ENCODE measurements around the gene UPK2. TPM values are rescaled to one million over a fixed set of nuclear protein-coding genes. Genes with fewer than 3 reads are reported as not detected.

The UPK2 gene
- total RNA-seq, 1 experiment from 2014 or later: not detected

DNA sequence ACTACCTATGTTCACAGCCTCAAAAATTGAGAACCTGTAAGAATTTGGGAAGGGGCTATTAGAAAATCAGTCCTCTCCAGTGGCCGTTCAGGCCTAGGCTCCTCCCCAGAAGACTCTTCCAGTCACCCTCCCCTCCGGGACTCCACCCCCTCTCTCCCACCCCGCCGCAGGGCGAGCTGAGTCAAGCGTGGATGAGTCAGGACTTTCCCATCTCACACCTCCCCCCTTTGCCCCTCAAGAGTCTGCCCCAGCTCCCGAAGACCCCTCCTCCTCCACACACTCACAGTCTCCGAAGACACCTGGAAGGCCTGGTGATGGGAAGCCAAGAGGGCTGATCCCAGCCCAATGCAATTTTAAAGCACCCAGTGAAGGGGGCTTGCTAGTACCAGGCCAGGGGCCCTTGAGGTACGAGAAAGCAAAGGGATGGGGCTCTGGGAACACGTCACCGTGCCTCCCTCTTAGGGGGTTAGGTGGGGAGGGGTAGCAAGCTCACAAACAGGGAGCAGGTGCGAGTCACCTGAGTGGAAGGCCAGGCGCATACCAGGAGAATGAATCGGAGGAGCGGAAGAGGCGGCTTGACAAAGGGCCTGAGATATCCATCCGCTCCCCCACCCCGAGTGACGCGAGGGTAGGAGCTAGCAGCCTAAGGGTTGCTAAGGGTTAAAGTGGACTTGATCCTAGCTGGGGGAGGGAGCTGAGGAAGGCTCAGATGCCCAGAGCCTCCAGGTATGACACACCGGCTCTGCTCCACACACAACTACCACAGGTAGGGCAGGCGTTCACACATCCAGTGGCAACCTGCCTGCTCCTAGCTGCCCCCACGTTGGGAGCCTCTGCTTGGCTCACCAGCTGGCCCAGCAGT, 44.0 kb upstream of the UPK2 start:
- H3K36me3 Mint-ChIP-seq: no peaks in the 10 kb centered on the region
- peak overlapping the region; percentile 72 for H3K4me3 Mint-ChIP-seq
- POLR2A ChIA-PET: interaction anchor here (0.8 to 6.9 kb wide), 9 partner anchors 9 to 291 kb away, joined by 3 to 76 read pairs (median 4); partner anchors contain the start of genes CENATAC and DDX6
- H3K9me3 Mint-ChIP-seq: no peaks in the 10 kb centered on the region
- H3K4me1 Mint-ChIP-seq: peaks cover 80% of the 10 kb centered on the region
- TF ChIP-seq NFATC4 (CRISPR knock-in tag; IDR thresholded peaks at IDR 0.05): no peak
- TF ChIP-seq TEAD1 (CRISPR knock-in tag; IDR thresholded peaks at IDR 0.05): peak; percentile 58; the same call in 1 of the 2 replicates
- no peak for TF ChIP-seq EMX1 (CRISPR knock-in tag; IDR thresholded peaks at IDR 0.05)
- TF ChIP-seq SP1 (CRISPR knock-in tag; conservative IDR thresholded peaks at IDR 0.05): peak; percentile 66; the same call in 1 of the 2 replicates
- TF ChIP-seq, protein P1, sequence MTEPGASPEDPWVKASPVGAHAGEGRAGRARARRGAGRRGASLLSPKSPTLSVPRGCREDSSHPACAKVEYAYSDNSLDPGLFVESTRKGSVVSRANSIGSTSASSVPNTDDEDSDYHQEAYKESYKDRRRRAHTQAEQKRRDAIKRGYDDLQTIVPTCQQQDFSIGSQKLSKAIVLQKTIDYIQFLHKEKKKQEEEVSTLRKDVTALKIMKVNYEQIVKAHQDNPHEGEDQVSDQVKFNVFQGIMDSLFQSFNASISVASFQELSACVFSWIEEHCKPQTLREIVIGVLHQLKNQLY (CRISPR knock-in tag; IDR thresholded peaks at IDR 0.05): 0 out of 2 replicates have a peak, but pooled peaks have one; percentile 34
- TF ChIP-seq CREM (CRISPR knock-in tag; IDR thresholded peaks at IDR 0.05): peak; percentile 67; the same call in 1 of the 2 replicates
- TF ChIP-seq JUN (CRISPR knock-in tag; IDR thresholded peaks at IDR 0.05): no peak
- TF ChIP-seq FOXK1 (CRISPR knock-in tag; IDR thresholded peaks at IDR 0.05): peak; percentile 69
- peak; percentile 41; the same call in 1 of the 2 replicates for TF ChIP-seq TEAD4 (CRISPR knock-in tag; IDR thresholded peaks at IDR 0.05)
- TF ChIP-seq, protein P2, sequence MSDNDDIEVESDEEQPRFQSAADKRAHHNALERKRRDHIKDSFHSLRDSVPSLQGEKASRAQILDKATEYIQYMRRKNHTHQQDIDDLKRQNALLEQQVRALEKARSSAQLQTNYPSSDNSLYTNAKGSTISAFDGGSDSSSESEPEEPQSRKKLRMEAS (CRISPR knock-in tag; IDR thresholded peaks at IDR 0.05): peak; percentile 57; the same call in 1 of the 2 replicates
- TF ChIP-seq NR1H2 (CRISPR knock-in tag; IDR thresholded peaks at IDR 0.05): no peak
- TF ChIP-seq, protein P3, sequence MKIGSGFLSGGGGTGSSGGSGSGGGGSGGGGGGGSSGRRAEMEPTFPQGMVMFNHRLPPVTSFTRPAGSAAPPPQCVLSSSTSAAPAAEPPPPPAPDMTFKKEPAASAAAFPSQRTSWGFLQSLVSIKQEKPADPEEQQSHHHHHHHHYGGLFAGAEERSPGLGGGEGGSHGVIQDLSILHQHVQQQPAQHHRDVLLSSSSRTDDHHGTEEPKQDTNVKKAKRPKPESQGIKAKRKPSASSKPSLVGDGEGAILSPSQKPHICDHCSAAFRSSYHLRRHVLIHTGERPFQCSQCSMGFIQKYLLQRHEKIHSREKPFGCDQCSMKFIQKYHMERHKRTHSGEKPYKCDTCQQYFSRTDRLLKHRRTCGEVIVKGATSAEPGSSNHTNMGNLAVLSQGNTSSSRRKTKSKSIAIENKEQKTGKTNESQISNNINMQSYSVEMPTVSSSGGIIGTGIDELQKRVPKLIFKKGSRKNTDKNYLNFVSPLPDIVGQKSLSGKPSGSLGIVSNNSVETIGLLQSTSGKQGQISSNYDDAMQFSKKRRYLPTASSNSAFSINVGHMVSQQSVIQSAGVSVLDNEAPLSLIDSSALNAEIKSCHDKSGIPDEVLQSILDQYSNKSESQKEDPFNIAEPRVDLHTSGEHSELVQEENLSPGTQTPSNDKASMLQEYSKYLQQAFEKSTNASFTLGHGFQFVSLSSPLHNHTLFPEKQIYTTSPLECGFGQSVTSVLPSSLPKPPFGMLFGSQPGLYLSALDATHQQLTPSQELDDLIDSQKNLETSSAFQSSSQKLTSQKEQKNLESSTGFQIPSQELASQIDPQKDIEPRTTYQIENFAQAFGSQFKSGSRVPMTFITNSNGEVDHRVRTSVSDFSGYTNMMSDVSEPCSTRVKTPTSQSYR (CRISPR knock-in tag; IDR thresholded peaks at IDR 0.05): peak; percentile 45; the same call in 1 of the 2 replicates
- TF ChIP-seq, protein P4, sequence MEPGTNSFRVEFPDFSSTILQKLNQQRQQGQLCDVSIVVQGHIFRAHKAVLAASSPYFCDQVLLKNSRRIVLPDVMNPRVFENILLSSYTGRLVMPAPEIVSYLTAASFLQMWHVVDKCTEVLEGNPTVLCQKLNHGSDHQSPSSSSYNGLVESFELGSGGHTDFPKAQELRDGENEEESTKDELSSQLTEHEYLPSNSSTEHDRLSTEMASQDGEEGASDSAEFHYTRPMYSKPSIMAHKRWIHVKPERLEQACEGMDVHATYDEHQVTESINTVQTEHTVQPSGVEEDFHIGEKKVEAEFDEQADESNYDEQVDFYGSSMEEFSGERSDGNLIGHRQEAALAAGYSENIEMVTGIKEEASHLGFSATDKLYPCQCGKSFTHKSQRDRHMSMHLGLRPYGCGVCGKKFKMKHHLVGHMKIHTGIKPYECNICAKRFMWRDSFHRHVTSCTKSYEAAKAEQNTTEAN (CRISPR knock-in tag; IDR thresholded peaks at IDR 0.05): 0 out of 2 replicates have a peak, but pooled peaks have one; percentile 44
- peak; percentile 68 for TF ChIP-seq NFE2L1 (CRISPR knock-in tag; IDR thresholded peaks at IDR 0.05)
- TF ChIP-seq ZNF138 (CRISPR knock-in tag; conservative IDR thresholded peaks at IDR 0.05): no peak
- TF ChIP-seq, protein P5, sequence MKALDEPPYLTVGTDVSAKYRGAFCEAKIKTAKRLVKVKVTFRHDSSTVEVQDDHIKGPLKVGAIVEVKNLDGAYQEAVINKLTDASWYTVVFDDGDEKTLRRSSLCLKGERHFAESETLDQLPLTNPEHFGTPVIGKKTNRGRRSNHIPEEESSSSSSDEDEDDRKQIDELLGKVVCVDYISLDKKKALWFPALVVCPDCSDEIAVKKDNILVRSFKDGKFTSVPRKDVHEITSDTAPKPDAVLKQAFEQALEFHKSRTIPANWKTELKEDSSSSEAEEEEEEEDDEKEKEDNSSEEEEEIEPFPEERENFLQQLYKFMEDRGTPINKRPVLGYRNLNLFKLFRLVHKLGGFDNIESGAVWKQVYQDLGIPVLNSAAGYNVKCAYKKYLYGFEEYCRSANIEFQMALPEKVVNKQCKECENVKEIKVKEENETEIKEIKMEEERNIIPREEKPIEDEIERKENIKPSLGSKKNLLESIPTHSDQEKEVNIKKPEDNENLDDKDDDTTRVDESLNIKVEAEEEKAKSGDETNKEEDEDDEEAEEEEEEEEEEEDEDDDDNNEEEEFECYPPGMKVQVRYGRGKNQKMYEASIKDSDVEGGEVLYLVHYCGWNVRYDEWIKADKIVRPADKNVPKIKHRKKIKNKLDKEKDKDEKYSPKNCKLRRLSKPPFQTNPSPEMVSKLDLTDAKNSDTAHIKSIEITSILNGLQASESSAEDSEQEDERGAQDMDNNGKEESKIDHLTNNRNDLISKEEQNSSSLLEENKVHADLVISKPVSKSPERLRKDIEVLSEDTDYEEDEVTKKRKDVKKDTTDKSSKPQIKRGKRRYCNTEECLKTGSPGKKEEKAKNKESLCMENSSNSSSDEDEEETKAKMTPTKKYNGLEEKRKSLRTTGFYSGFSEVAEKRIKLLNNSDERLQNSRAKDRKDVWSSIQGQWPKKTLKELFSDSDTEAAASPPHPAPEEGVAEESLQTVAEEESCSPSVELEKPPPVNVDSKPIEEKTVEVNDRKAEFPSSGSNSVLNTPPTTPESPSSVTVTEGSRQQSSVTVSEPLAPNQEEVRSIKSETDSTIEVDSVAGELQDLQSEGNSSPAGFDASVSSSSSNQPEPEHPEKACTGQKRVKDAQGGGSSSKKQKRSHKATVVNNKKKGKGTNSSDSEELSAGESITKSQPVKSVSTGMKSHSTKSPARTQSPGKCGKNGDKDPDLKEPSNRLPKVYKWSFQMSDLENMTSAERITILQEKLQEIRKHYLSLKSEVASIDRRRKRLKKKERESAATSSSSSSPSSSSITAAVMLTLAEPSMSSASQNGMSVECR (CRISPR knock-in tag; IDR thresholded peaks at IDR 0.05; ENCODE audit: borderline replicate concordance): peak; percentile 62
- TF ChIP-seq, protein P6, sequence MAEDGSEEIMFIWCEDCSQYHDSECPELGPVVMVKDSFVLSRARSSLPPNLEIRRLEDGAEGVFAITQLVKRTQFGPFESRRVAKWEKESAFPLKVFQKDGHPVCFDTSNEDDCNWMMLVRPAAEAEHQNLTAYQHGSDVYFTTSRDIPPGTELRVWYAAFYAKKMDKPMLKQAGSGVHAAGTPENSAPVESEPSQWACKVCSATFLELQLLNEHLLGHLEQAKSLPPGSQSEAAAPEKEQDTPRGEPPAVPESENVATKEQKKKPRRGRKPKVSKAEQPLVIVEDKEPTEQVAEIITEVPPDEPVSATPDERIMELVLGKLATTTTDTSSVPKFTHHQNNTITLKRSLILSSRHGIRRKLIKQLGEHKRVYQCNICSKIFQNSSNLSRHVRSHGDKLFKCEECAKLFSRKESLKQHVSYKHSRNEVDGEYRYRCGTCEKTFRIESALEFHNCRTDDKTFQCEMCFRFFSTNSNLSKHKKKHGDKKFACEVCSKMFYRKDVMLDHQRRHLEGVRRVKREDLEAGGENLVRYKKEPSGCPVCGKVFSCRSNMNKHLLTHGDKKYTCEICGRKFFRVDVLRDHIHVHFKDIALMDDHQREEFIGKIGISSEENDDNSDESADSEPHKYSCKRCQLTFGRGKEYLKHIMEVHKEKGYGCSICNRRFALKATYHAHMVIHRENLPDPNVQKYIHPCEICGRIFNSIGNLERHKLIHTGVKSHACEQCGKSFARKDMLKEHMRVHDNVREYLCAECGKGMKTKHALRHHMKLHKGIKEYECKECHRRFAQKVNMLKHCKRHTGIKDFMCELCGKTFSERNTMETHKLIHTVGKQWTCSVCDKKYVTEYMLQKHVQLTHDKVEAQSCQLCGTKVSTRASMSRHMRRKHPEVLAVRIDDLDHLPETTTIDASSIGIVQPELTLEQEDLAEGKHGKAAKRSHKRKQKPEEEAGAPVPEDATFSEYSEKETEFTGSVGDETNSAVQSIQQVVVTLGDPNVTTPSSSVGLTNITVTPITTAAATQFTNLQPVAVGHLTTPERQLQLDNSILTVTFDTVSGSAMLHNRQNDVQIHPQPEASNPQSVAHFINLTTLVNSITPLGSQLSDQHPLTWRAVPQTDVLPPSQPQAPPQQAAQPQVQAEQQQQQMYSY (CRISPR knock-in tag; IDR thresholded peaks at IDR 0.05): 0 out of 2 replicates have a peak, but pooled peaks have one; percentile 10
- peak; percentile 86 for DNase-seq (ENCODE audit: low spot score)
- no peaks in the 10 kb centered on the region for H3K27me3 Mint-ChIP-seq (ENCODE audit: low read depth)
- H3K27ac Mint-ChIP-seq: peak overlapping the region; percentile 99
- ATAC-seq: peak; percentile 33
- CTCF ChIA-PET: interaction anchor here (0.7 to 5.9 kb wide), 9 partner anchors 45 to 426 kb away, joined by 3 to 26 read pairs (median 4); partner anchors contain the start of genes DDX6 and SLC37A4
